Muscle layer of duodenum (tissue), 2 donors: ENCODE measurements around the gene KLRC1.
"Not testable (repeated sequence)": the region's sequence is repeated elsewhere in the genome, so short reads cannot be mapped to it uniquely, and the experiment has no call there.

Experiments
- H3K27ac ChIP-seq: one replicate; pipeline ENCODE4 v1.7.0; 2013; ENCODE audit warnings: mild to moderate bottlenecking, low read length
- H3K27me3 ChIP-seq: one replicate; pipeline ENCODE4 v1.7.0; 2013; ENCODE audit warnings: low read depth, mild to moderate bottlenecking, control low read depth, low read length
- H3K36me3 ChIP-seq, 2 donors: one replicate each; pipeline ENCODE4 v1.7.0; 2013; ENCODE audit warnings: low read length in 2 of 2, control low read depth in 1 of 2, mild to moderate bottlenecking in 1 of 2; ENCODE audit not compliant: insufficient read depth in 2 of 2, control insufficient read depth in 1 of 2
- H3K4me1 ChIP-seq, 2 donors: one replicate each; pipeline ENCODE4 v1.7.0; 2013; ENCODE audit warnings: low read length in 2 of 2, mild to moderate bottlenecking in 2 of 2, control low read depth in 1 of 2, moderate library complexity in 1 of 2; ENCODE audit not compliant: insufficient read depth in 2 of 2, control insufficient read depth in 1 of 2
- H3K4me3 ChIP-seq, 2 donors: one replicate each; pipeline ENCODE4 v1.7.0; 2013; ENCODE audit warnings: low read length in 2 of 2, low read depth in 1 of 2, mild to moderate bottlenecking in 1 of 2
- H3K9me3 ChIP-seq, 2 donors: one replicate each; pipeline ENCODE4 v1.7.0; 2013; ENCODE audit warnings: low read length in 2 of 2, control low read depth in 1 of 2, mild to moderate bottlenecking in 1 of 2; ENCODE audit not compliant: control insufficient read depth in 1 of 2
- donor health status: healthy.

Gene KLRC1

GRCh38 chr12:10453156-10453555 lies at the start of gene KLRC1:
KLRC1 (minus strand) TSS chr12:10453377; CDS start chr12:10451156, 2,221 bp downstream.
- H3K27ac ChIP-seq, result no peak within 1 kb of the TSS
- H3K4me3 ChIP-seq, result no peak within 1 kb of the TSS
- H3K36me3 ChIP-seq, result no peaks in the 10 kb centered on the region
- no peaks in the 10 kb centered on the region for H3K27me3 ChIP-seq
- H3K9me3 ChIP-seq, result peaks cover 6 to 17% of the 10 kb centered on the region in 2 donors
- no peaks in the 10 kb centered on the region for H3K4me1 ChIP-seq

DNA sequence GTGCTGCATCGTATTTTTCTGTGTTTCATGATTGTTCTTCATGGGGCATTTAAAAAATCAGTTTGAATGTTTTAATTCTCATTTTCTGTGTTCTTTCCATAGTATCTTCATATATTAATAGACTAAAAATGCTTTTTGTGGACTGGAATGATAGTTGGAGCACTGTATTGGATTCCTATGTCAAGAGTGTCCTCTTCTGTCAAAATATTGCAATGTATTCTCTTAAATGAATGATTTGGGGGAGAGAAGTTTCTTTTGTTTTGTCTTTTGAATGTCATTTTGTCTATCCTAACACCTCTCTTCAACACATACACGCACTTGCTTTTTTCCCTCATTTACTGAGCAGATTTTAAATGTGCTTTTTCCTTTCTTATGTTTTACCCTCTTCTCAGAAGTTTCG lies 47.9 kb upstream of the KLRC1 start:
- Histone ChIP-seq H3K36me3 (no peaks in the 10 kb centered on the region), H3K27ac (no peak overlapping the region), H3K9me3 (no peaks in the 10 kb centered on the region), H3K4me3 (no peak overlapping the region), H3K4me1 (no peaks in the 10 kb centered on the region), H3K27me3 (no peaks in the 10 kb centered on the region)

GRCh38 chr12:10498042-10498441 lies 44.9 kb upstream of the KLRC1 start:
- Histone ChIP-seq H3K4me3 (no peak overlapping the region), H3K4me1 (no peaks in the 10 kb centered on the region), H3K27ac (no peak overlapping the region), H3K27me3 (no peaks in the 10 kb centered on the region), H3K36me3 (no peaks in the 10 kb centered on the region), H3K9me3 (no peaks in the 10 kb centered on the region)

DNA sequence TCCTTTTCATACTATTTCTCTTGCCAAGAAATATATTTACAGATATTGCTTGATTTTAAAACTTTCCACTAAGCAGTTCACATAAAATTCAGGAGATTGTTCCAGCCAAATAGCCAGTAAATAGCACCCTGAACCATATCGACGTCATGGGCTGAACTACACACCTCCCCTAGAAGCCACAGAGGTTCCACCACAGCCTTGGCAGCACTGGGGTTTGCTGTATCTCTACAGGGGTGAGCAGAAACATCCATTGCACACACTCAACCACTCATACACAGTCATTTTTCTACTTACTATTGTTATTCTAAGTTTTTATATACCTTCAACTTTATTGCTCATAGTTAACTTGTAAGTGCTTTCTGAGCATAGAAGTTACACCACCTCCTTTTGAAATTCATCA lies 44.4 kb upstream of the KLRC1 start:
- Histone ChIP-seq H3K36me3 (no peaks in the 10 kb centered on the region), H3K4me3 (no peak overlapping the region), H3K4me1 (no peaks in the 10 kb centered on the region), H3K9me3 (no peaks in the 10 kb centered on the region), H3K27me3 (no peaks in the 10 kb centered on the region), H3K27ac (no peak overlapping the region)

DNA sequence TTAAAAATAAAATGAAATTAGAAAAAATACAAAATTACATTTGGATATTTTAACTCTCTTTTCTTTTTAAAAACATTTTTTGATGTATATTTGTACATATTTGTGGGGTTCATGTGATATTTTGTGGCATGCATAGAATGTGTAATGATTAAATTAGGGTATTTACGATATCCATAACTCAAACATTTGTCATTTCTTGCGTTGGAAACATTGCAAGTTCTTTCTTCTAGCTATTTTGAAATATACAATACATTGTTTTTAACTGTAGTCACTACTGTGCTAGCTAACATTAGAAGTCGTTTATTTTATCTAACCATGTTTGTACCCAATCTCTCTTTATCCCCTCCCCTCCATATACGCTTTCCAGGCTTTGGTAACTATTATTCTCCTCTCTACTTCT lies 38.6 kb upstream of the KLRC1 start:
- Histone ChIP-seq H3K4me3 (no peak overlapping the region), H3K4me1 (no peaks in the 10 kb centered on the region), H3K9me3 (no peaks in the 10 kb centered on the region), H3K27me3 (no peaks in the 10 kb centered on the region), H3K36me3 (no peaks in the 10 kb centered on the region), H3K27ac (no peak overlapping the region)

DNA sequence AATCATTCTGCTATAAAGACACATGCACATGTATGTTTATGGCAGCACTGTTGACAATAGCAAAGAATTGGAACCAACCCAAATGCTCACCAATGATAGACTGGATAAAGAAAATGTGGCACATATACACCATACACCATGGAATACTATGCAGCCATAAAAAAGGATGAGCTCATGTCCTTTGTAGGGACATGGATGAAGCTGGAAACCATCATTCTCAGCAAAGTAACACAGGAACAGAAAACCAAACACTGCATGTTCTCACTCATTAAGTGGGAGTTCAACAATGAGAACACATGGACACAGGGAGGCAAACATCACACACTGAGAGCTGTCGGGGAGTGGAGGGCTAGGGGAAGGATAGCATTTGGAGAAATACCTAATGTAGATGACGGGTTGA lies 34.2 kb upstream of the KLRC1 start:
- not testable (repeated sequence) for H3K9me3 ChIP-seq, H3K4me3 ChIP-seq, H3K27ac ChIP-seq

DNA sequence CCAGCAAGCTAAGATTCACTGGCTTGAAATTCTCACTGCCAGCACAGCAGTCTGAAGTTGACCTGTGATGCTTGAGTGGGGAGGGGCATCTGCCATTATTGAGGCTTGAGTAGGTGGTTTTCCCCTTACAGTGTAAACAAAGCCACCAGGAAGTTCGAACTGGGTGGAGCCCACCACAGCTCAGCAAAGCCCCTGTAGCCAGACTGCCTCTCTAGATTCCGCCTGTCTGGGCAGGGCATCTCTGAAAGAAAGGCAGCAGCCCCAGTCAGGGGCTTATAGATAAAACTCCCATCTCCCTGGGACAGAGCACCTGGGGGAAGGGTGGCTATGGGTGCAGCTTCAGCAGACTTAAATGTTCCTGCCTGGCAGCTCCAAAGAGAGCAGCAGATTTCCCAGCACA lies 28.7 kb upstream of the KLRC1 start:
- not testable (repeated sequence) for H3K36me3 ChIP-seq, H3K4me1 ChIP-seq, H3K4me3 ChIP-seq, H3K27ac ChIP-seq, H3K27me3 ChIP-seq, H3K9me3 ChIP-seq

More for the DNA sequence above, 34.2 kb upstream of the KLRC1 start:
- H3K4me1 ChIP-seq, H3K27me3 ChIP-seq, H3K36me3 ChIP-seq: not testable (repeated sequence)

DNA sequence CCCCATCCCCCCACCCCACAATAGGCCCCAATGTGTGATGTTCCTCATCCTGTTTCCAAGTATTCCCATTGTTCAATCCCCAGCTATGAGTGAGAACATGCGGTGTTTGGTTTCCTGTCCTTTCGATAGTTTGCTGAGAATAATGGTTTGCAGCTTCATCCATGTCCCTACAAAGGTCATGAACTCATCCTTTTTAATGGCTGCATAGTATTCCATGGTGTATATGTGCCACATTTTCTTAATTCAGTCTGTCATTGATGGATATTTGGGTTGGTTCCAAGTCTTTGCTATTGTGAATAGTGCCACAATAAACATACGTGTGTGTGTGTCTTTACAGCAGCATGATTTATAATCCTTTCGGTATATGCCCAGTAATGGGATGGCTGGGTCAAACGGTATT lies 19.6 kb upstream of the KLRC1 start:
- not testable (repeated sequence) for H3K36me3 ChIP-seq, H3K4me1 ChIP-seq, H3K27ac ChIP-seq, H3K27me3 ChIP-seq, H3K9me3 ChIP-seq, H3K4me3 ChIP-seq

GRCh38 chr12:10469701-10470100 lies 16.5 kb upstream of the KLRC1 start:
- Histone ChIP-seq H3K27me3 (no peaks in the 10 kb centered on the region), H3K9me3 (no peaks in the 10 kb centered on the region), H3K36me3 (no peaks in the 10 kb centered on the region), H3K4me1 (no peaks in the 10 kb centered on the region), H3K4me3 (no peak overlapping the region), H3K27ac (no peak overlapping the region)

DNA sequence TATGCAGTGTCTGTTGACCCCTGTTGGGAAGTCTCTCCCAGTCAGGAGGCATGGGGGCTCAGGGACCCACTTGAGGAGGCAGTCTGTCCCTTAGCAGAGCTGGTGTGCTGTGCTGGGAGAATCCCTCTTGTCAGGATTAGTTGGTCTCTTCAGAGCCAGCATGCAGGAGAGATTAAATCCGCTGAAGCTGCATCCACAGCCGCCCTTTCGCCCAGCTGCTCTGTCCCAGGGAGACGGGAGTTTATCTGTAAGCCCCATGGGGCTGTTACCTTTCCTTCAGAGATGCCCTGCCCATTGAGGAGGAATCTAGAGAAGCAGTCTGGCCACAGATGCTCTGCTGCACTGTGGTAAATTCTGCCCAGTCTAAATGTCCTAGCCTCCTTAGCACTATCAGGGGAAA lies 13.1 kb upstream of the KLRC1 start:
- Histone ChIP-seq H3K9me3 (no peaks in the 10 kb centered on the region), H3K27ac (no peak overlapping the region), H3K4me3 (no peak overlapping the region), H3K27me3 (no peaks in the 10 kb centered on the region), H3K4me1 (no peaks in the 10 kb centered on the region), H3K36me3 (no peaks in the 10 kb centered on the region)

DNA sequence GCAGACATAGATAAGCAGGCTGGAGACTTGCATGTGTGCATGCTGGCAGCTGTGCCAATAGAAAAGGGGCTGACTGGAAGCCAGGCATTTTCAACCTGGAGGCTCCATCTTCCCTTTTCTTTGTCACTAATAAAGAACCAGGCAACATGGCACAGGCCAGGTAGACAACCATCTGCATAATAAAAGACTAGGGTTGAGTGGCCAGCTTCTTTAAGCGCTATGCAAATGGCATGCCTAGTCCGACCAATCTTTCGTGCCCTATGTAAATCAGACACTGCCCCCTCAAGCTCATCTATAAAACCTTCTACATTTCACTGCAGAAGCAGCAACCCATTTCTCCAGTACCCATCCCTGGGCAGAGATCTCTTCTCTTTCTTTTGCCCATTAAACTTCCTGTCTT lies 4.6 kb upstream of the KLRC1 start:
- no peaks in the 10 kb centered on the region for H3K36me3 ChIP-seq
- no peak overlapping the region for H3K4me3 ChIP-seq
- no peaks in the 10 kb centered on the region for H3K4me1 ChIP-seq
- H3K27me3 ChIP-seq, result no peaks in the 10 kb centered on the region
- H3K9me3 ChIP-seq, result peaks cover 6 to 17% of the 10 kb centered on the region in 2 donors
- H3K27ac ChIP-seq, result no peak overlapping the region

GRCh38 chr12:10456856-10457255 lies 3.7 kb upstream of the KLRC1 start:
- Histone ChIP-seq H3K36me3 (no peaks in the 10 kb centered on the region), H3K27me3 (no peaks in the 10 kb centered on the region), H3K9me3 (peaks cover 6 to 17% of the 10 kb centered on the region in 2 donors), H3K4me3 (no peak overlapping the region), H3K4me1 (no peaks in the 10 kb centered on the region), H3K27ac (no peak overlapping the region)
